AG09309 (cell line): ENCODE measurements around the gene LRRC47.

ENCODE experiments used
- DNase-seq: peaks from one replicate; pipeline ENCODE4 v3.0.0-alpha.2; 2010; ENCODE audit warnings: low read depth
- H3K4me3 ChIP-seq: 2 replicates; pipeline ENCODE4 v1.5.1; 2011; ENCODE audit warnings: mild to moderate bottlenecking, low read depth, low read length, moderate library complexity; ENCODE audit not compliant: control insufficient read depth
- CTCF ChIP-seq: IDR thresholded peaks from 2 replicates; pipeline ENCODE4 v1.5.1; 2011; ENCODE audit warnings: mild to moderate bottlenecking, low read depth, low read length, inconsistent platforms; ENCODE audit not compliant: insufficient read depth, control insufficient read depth; ENCODE audit errors: missing control alignments

LRRC47 gene

GRCh38 chr1:3732434-3733093 is 63.7 kb downstream of the LRRC47 start:
- no peak for TF ChIP-seq CTCF
- no peak for DNase-seq
- H3K4me3 ChIP-seq, result no peak overlapping the region

- no peak overlapping the region for H3K4me3 ChIP-seq
- TF ChIP-seq CTCF, result no peak
- no peak for DNase-seq
Measured at GRCh38 chr1:3731583-3732433, 64.5 kb downstream of the LRRC47 start.

DNA sequence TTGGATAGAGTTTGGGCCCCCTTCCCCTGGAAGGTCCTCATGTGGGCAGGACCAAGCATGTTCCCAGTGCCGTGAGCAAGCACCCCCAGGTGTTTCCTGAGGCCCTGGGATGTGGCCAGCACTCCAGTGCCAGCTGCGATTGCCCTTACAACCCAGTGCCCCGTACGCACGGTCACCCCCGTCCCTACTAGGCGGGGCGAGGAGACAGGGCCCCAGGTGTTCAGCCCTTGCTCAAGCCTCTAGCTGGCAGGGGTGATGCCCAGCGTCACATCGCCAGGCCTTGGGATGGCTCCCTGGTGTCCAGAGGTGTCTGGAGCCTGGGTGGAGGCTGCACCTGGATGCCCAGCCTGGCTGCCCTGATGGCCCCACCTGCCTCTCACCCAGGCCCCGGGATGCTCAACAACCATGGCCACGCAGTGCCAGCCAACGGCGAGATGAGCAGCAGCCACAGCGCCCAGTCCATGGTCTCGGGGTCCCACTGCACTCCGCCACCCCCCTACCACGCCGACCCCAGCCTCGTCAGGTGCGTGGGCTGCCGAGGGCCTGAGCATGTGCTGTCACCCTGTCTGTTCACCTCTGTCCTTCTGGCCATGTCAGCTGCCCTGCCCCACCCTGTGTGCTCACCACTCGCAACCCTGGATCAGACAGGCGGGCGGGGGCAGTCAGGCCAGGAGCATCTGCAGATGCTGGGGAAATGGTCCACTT is 65.6 kb downstream of the LRRC47 start:
- no peak for TF ChIP-seq CTCF
- H3K4me3 ChIP-seq, result no peak overlapping the region
- no peak for DNase-seq

DNA sequence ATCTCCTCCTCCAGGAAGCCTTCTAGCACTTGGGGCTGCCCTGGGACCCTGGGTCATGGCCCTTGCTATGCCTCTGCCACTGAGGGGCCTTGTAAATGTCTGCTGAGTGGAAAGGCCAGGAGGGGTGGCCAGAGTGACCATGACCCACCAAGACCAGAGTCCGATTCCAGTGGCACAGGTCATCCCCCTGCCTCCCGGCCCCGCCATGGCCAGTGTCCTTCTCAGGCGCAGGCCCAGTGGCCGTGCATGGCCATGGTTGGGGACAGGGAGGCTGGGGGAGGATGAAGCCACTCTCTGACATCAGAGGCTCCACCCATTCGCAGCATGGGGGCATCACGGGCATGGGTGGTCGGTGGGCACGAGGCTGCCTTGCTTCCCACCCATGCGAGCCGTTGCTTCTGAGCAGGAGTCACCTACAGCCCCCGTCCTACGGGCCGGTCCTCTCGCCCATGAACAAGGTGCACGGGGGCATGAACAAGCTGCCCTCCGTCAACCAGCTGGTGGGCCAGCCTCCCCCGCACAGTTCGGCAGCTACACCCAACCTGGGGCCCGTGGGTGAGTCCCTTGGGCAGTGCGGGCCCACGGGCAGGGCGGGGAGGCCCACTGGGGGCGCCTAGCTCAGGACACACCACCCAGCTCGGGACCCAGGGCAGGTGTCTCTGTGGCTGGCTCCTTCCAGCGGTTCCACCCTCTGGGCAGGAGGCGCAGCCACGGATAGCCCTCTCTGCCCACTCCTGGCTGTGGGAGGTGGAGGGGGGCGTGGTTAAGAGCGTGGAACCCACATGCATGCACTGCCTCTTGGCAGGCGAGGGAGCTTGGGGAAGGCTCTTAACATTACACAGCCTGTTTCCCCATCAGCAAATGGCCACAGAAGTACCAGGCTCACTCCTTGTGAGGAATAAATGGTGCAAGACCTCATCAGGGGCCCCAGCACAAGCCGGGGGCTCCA is 66.4 kb downstream of the LRRC47 start:
- no peak for TF ChIP-seq CTCF
- no peak for DNase-seq

More for the DNA sequence above, 66.4 kb downstream of the LRRC47 start:
- H3K4me3 ChIP-seq, result no peak overlapping the region
